B cell (primary cell): ENCODE measurements around the gene AUTS2.

ENCODE experiments used
- CTCF ChIP-seq: fragments of 200-600 bp; IDR thresholded peaks from one replicate; pipeline ENCODE4 v1.8.0; 2022; ENCODE audit warnings: antibody characterized with exemption, mild to moderate bottlenecking
- EZH2 ChIP-seq: IDR thresholded peaks from 2 replicates; pipeline ENCODE4 v1.6.1; 2012; ENCODE audit warnings: borderline replicate concordance, low read depth, mild to moderate bottlenecking, moderate library complexity, low read length; ENCODE audit not compliant: insufficient read depth, poor library complexity, severe bottlenecking

- TF ChIP-seq CTCF: no peak
- TF ChIP-seq EZH2: no peak
These were observed 458.1 kb downstream of the AUTS2 start for GRCh38 chr7:70056363-70056762.
